Measurements from ENCODE around the gene KCNN2. TPM values are rescaled to one million over a fixed set of nuclear protein-coding genes. Genes with fewer than 3 reads are reported as not detected.

The KCNN2 gene
- total RNA-seq, 8 experiments from 2014 or later, result 0.41 to 4.5 (median 1.8) TPM; not detected in 1

DNA sequence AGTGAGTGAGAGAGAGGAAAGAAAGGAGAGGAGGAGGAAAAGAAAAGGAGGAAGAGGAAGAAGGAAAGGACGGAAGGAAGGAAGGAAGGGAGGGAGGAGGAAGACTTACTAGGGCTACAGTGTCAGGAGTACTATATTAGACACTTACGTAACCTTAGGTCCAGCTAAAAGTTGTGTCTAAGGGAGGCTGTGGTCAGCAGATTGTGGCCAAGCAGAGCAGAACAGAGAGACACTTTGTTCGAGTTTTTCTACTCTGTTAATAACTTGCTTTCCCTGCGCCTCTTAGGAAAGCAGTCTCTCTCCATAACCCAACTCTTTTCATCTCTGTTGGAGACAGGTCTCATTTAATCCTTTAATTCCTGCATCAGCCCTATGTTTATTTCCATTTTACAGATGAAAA is 138.9 kb downstream of the KCNN2 start:
- no peaks in the 10 kb centered on the region for H3K4me1 ChIP-seq (replicated peaks in 1 of 2)
- H3K27ac ChIP-seq, result no peak overlapping the region
- ATAC-seq (replicated peaks in 6 of 8), result no peak
- in situ Hi-C loops (cut with MboI; ENCODE audit: low pct_unique_long_range_greater_than_20kb in 2 of 9, low sequenced_read_pairs in 9 of 9, unreplicated experiment in 9 of 9), result no loop called here
- WGBS, 10 experiments, result 6 to 100% (median 75%) methylated on average over 2 to 4 of the region's 4 CpGs
- no peak overlapping the region for H3K4me3 ChIP-seq

DNA sequence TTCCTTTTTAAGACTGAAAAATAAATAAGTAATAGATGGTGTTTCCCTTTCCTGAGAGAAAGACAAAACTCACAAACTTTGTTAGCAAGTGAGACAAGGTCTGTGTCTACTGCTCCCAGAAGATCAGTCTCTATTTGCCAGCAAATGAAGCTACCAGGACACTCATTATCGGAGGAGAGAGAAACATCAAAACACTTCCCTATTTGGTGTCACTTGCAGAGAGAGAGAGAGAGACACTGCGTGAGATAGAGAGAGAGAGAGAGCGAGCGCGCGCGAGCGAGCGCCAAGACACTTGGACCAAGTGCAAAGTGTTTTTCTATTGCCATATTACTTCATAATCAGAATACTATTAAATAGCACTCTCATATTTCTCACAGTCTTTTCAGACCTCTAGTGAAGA is 142.7 kb downstream of the KCNN2 start:
- ATAC-seq (replicated peaks in 6 of 8), result no peak
- WGBS, 10 experiments, result 0 to 100% (median 94%) methylated on average over 1 to 9 of the region's 9 CpGs
- Histone ChIP-seq H3K27ac (no peak overlapping the region), H3K4me3 (no peak overlapping the region), H3K4me1 (replicated peaks in 1 of 2) (no peaks in the 10 kb centered on the region)
- in situ Hi-C loops (cut with MboI; ENCODE audit: low pct_unique_long_range_greater_than_20kb in 2 of 9, low sequenced_read_pairs in 9 of 9, unreplicated experiment in 9 of 9), result no loop called here

DNA sequence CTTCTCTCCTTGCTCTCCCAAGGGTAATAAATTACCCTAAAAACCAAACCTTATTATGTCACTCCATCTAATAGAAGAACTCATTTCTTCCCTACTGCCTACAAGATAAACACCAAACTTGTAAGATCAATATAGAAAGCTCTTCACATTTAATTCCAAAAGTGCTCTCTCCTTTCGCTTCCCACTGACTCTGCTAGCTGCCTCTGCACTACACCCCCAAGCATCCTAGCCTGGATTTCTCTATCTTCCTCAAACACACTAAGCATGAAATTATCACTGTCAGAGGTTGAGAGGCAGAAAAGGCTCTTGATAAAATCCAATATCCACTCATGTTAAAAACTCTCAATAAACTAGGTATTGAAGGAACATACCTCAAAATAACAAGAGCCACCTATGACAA is 162.4 kb downstream of the KCNN2 start:
- no peak overlapping the region for H3K27ac ChIP-seq
- WGBS, 10 experiments, result 15 to 100% (median 90%) methylated on average over 1 of the region's 1 CpG; no CpG with 5 or more reads in 4 of the 10 experiments
- no peak for ATAC-seq (replicated peaks in 6 of 8)
- H3K4me1 ChIP-seq (replicated peaks in 1 of 2), result no peaks in the 10 kb centered on the region
- in situ Hi-C loops (cut with MboI; ENCODE audit: low pct_unique_long_range_greater_than_20kb in 2 of 9, low sequenced_read_pairs in 9 of 9, unreplicated experiment in 9 of 9), result no loop called here
- H3K4me3 ChIP-seq, result no peak overlapping the region

DNA sequence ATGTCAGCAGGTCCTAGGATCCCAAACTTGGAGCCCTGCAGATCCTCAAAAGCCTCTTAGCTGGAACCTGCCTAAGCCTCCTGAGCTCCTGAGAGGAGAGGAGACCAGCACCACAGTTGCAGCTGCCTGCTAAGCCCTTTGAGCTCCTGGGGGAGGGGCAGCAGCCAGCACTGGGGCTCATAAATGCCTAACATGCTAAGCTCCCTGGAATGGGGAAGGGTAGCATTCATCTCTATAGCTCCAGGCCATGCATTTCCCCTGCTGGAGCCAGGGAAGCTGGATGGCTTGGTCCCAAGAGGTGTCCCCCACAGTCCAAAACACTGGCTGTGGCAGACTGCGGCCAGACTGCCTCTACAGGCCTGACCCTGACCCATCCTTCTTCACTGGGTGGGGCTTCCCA is 182.7 kb downstream of the KCNN2 start:
- Histone ChIP-seq H3K4me3 (no peak overlapping the region), H3K27ac (no peak overlapping the region), H3K4me1 (replicated peaks in 1 of 2) (no peaks in the 10 kb centered on the region)
- WGBS, 10 experiments, result 0% methylated on average over 1 of the region's 1 CpG; no CpG with 5 or more reads in 9 of the 10 experiments
- no peak for ATAC-seq (replicated peaks in 6 of 8)
- in situ Hi-C loops (cut with MboI; ENCODE audit: low pct_unique_long_range_greater_than_20kb in 2 of 9, low sequenced_read_pairs in 9 of 9, unreplicated experiment in 9 of 9), result no loop called here
